ENCODE results near the gene RBL2. TPM values are rescaled to one million over a fixed set of nuclear protein-coding genes. Genes with fewer than 3 reads are reported as not detected.

The RBL2 gene
- total and polyA plus RNA-seq, 2 of the 13 experiments (the other 11 are each of a cell fraction or from before 2014, with no cell fraction given) = 41.2 to 60.9 TPM

GRCh38 chr16:53433930-53434376 is 318 bp upstream of the RBL2 start:
- H3K27me3 ChIP-seq (ENCODE audit: control insufficient read depth in 1 of 2, insufficient read depth in 2 of 2, low read length in 2 of 2) = peaks cover 0 to 4% of the 10 kb centered on the region in 2 experiments; a peak in 1 of 5 replicates
- no peak for DNase-seq (ENCODE audit: low spot score)
- peaks cover 9% of the 10 kb centered on the region for H4K20me1 ChIP-seq (ENCODE audit: insufficient read depth, low read length)
- FAIRE-seq = no peak
- peaks cover 39% of the 10 kb centered on the region for H3K79me2 ChIP-seq (ENCODE audit: insufficient read depth, low read length)
- CTCF ChIA-PET (ENCODE audit: low intra/inter-chr PET ratio, low total read pairs) = no interaction called here
- H3K9me3 ChIP-seq (ENCODE audit: low read length) = peaks cover 4% of the 10 kb centered on the region; the same call in 1 of the 2 replicates
- peaks cover 0 to 4% of the 10 kb centered on the region in 2 experiments; a peak in 2 of 5 replicates for H3K36me3 ChIP-seq (replicated peaks in 1 of 2; ENCODE audit: control insufficient read depth in 1 of 2, insufficient read depth in 2 of 2, low read length in 2 of 2)
- POLR2A ChIA-PET = interaction anchor here (1.1 to 3.8 kb wide), 3 partner anchors 14 to 77 kb away, joined by 3 to 20 read pairs (median 4); partner anchors contain the start of gene AKTIP
- peaks cover 34% of the 10 kb centered on the region for H3K4me1 ChIP-seq (ENCODE audit: insufficient read depth, low read length)
- BruUV-seq (replicated peaks) = no TSS peak
- H3K4me3 ChIP-seq (replicated peaks in 1 of 3; ENCODE audit: insufficient read depth in 1 of 3, low read depth in 2 of 3, low read length in 3 of 3) = peak overlapping the region; percentile 93 to 98 (median 94)
- H3K4me2 ChIP-seq (ENCODE audit: low read depth, low read length) = peak overlapping the region; percentile 89
- no peak for ATAC-seq
- peak overlapping the region; percentile 92 for H3K9ac ChIP-seq (ENCODE audit: insufficient read depth, low read depth, low read length)
- peak overlapping the region; percentile 100 for H2AFZ ChIP-seq (ENCODE audit: low read length)
- H3K27ac ChIP-seq (ENCODE audit: extremely low read length, insufficient read depth, low read length) = peak overlapping the region; percentile 81
- WGBS (ENCODE audit: low lambda C conversion rate) = 13% methylated on average over 13 of the region's 13 CpGs
- in situ Hi-C loops (cut with HindIII; ENCODE audit: extremely low pct_ligation_motif_present, low pct_unique_long_range_greater_than_20kb) (loop anchor here (10.0 kb wide), 1 partner anchor 379 kb away; the partner anchor contains the start of genes CHD9 and CHD9NB), intact Hi-C loops (cut with micrococcal nuclease; ENCODE audit: unreplicated experiment) (no loop called here)
- 0 out of 2 replicates have a peak, but pooled peaks have one; percentile 8 for TF ChIP-seq ZBTB7A (CRISPR knock-in tag; IDR thresholded peaks at IDR 0.05)
- 0 out of 2 replicates have a peak, but pooled peaks have one; percentile 9 for TF ChIP-seq JUND (CRISPR knock-in tag; IDR thresholded peaks at IDR 0.05)
- no peak for TF ChIP-seq GABPA (IDR thresholded peaks at IDR 0.05; ENCODE audit: low read depth, low read length)
- TF ChIP-seq GABPA (CRISPR knock-in tag; IDR thresholded peaks at IDR 0.05; ENCODE audit: low read depth) = peak; percentile 38; the same call in 1 of the 2 replicates
- no peak for TF ChIP-seq HMG20A (CRISPR knock-in tag; IDR thresholded peaks at IDR 0.05; ENCODE audit: borderline replicate concordance)
- TF ChIP-seq, protein P1, sequence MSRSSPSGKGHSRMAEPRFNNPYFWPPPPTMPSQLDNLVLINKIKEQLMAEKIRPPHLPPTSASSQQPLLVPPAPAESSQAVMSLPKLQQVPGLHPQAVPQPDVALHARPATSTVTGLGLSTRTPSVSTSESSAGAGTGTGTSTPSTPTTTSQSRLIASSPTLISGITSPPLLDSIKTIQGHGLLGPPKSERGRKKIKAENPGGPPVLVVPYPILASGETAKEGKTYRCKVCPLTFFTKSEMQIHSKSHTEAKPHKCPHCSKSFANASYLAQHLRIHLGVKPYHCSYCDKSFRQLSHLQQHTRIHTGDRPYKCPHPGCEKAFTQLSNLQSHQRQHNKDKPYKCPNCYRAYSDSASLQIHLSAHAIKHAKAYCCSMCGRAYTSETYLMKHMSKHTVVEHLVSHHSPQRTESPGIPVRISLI (CRISPR knock-in tag; IDR thresholded peaks at IDR 0.05; ENCODE audit: borderline replicate concordance) = peak; percentile 72; the same call in 1 of the 2 replicates
- peak; percentile 59; the same call in 1 of the 2 replicates for TF ChIP-seq ZNF33A (CRISPR knock-in tag; IDR thresholded peaks at IDR 0.05; ENCODE audit: borderline replicate concordance)
- TF ChIP-seq SP5 (CRISPR knock-in tag; IDR thresholded peaks at IDR 0.05; ENCODE audit: borderline replicate concordance, low read depth) = 0 out of 2 replicates have a peak, but pooled peaks have one; percentile 9
- peak; percentile 9; the same call in 1 of the 2 replicates for TF ChIP-seq HNF4A (CRISPR knock-in tag; IDR thresholded peaks at IDR 0.05)
- no peak for TF ChIP-seq FOSL1 (CRISPR knock-in tag; IDR thresholded peaks at IDR 0.05; ENCODE audit: borderline replicate concordance)
- TF ChIP-seq ZSCAN29 (CRISPR knock-in tag; conservative IDR thresholded peaks at IDR 0.05) = 0 out of 2 replicates have a peak, but pooled peaks have one; percentile 2
- TF ChIP-seq, protein P2, sequence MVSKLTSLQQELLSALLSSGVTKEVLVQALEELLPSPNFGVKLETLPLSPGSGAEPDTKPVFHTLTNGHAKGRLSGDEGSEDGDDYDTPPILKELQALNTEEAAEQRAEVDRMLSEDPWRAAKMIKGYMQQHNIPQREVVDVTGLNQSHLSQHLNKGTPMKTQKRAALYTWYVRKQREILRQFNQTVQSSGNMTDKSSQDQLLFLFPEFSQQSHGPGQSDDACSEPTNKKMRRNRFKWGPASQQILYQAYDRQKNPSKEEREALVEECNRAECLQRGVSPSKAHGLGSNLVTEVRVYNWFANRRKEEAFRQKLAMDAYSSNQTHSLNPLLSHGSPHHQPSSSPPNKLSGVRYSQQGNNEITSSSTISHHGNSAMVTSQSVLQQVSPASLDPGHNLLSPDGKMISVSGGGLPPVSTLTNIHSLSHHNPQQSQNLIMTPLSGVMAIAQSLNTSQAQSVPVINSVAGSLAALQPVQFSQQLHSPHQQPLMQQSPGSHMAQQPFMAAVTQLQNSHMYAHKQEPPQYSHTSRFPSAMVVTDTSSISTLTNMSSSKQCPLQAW (CRISPR knock-in tag; IDR thresholded peaks at IDR 0.05) = peak; percentile 49; the same call in 1 of the 2 replicates
- TF ChIP-seq KDM4B (CRISPR knock-in tag; IDR thresholded peaks at IDR 0.05) = peak; percentile 34; the same call in 1 of the 2 replicates
- 0 out of 2 replicates have a peak, but pooled peaks have one; percentile 3 for TF ChIP-seq ZNF607 (CRISPR knock-in tag; IDR thresholded peaks at IDR 0.05; ENCODE audit: borderline replicate concordance)
- TF ChIP-seq ZNF713 (CRISPR knock-in tag; IDR thresholded peaks at IDR 0.05) = no peak
- TF ChIP-seq ZNF720 (CRISPR knock-in tag; IDR thresholded peaks at IDR 0.05) = no peak

Data from HepG2 (cell line).